Heart right ventricle (tissue), 16 donors: ENCODE data around the gene KRT85. TPM values are rescaled to one million over a fixed set of nuclear protein-coding genes. Genes with fewer than 3 reads are reported as not detected.

Source experiments
- ATAC-seq, 8 donors: fragments of 200-7000 bp; cut with Tn5 transposase; one replicate each; pipeline ENCODE4 v1.9.1; 2020; ENCODE audit warnings: mild to moderate bottlenecking in 8 of 8, moderate library complexity in 8 of 8, moderate number of reproducible peaks in 1 of 8
- DNase-seq, 2 donors: peaks; one replicate each; pipeline ENCODE4 v3.0.0-alpha.2; 2020
- H3K27ac ChIP-seq, 10 donors: fragments of 200-600 bp; sonication (generic) in 2 of 10; one replicate each; pipeline versions ENCODE4 v1.5.0 to v1.8.0; 2020 to 2022; ENCODE audit warnings: mild to moderate bottlenecking in 3 of 10
- H3K27me3 ChIP-seq, 7 donors: fragments of 200-600 bp; one replicate each; pipeline ENCODE4 v1.8.0; 2021 to 2022; ENCODE audit warnings: mild to moderate bottlenecking in 2 of 7
- H3K36me3 ChIP-seq, 9 donors: fragments of 200-600 bp; sonication (generic) in 1 of 9; one replicate each; pipeline versions ENCODE4 v1.5.0 to v1.8.0; 2020 to 2022; ENCODE audit warnings: mild to moderate bottlenecking in 2 of 9
- H3K4me1 ChIP-seq, 9 donors: fragments of 200-600 bp; sonication (generic) in 1 of 9; one replicate each; pipeline versions ENCODE4 v1.5.0 to v1.8.0; 2020 to 2022; ENCODE audit warnings: mild to moderate bottlenecking in 4 of 9
- H3K4me3 ChIP-seq, 10 donors: fragments of 200-600 bp; sonication (generic) in 2 of 10; one replicate each; pipeline versions ENCODE4 v1.5.0 to v1.8.0; 2020 to 2022; ENCODE audit warnings: mild to moderate bottlenecking in 7 of 10, moderate library complexity in 2 of 10
- H3K9me3 ChIP-seq, 11 donors: fragments of 200-600 bp in 10 of 11; sonication (generic) in 2 of 11; one replicate each; pipeline versions ENCODE4 v1.5.0 to v1.8.0; 2013 to 2022; ENCODE audit warnings: mild to moderate bottlenecking in 2 of 11, control low read depth in 1 of 11, moderate library complexity in 1 of 11
- CTCF ChIP-seq, 9 donors: fragments of 200-600 bp; sonication (generic) in 2 of 9; IDR thresholded peaks; one replicate each; pipeline versions ENCODE4 v1.5.0 to v1.8.0; 2021 to 2022; ENCODE audit warnings: antibody characterized with exemption in 9 of 9, mild to moderate bottlenecking in 5 of 9, moderate library complexity in 1 of 9
- WGBS, 2 donors: extraction: QIAGEN DNeasy Blood & Tissue Kit; methylation state at CpG; one replicate each; pipeline ENCODE4 v1.1.7; 2013; ENCODE audit warnings: inconsistent platforms in 1 of 2; 5-methylcytosine and 5-hydroxymethylcytosine counted together
- intact Hi-C, 10 donors: fragments of 100-400 bp; cut with DNase I; formaldehyde crosslinking; loops; one replicate each; pipeline versions ENCODE4 v1.11.1 to v1.14.2; 2022
- polyA plus RNA-seq, 2 donors: library from polyadenylated mRNA; stranded (reverse); fragments of 200-250 nt; gene quantifications; one replicate each; pipeline ENCODE4 v1.2.3, GENCODE V29; 2013
- total RNA-seq, 10 donors: library from RNA; stranded (reverse); fragmentation: NEBNext Ultra II Directional in 3 of 10; extraction: Animal tissue kit (Norgen Biotek cat#: 25700) in 3 of 10; gene quantifications; one replicate each; pipeline versions ENCODE4 v1.2.1 to v1.2.4, GENCODE V29; 2021 to 2023
- donor health status: Arrhythmogenic right ventricular cardiomyopathy.
- donor health status: ischemic (EF 13 %, LVEDD 7.1; RV severe dilation, severe dysfunction).
- donor health status: healthy with polysubstance abuse.
- donor health status: DM: no; HTN: yes; CAD: no.
- donor health status: DM: no; HTN: no; CAD: no.
- donor health status: ischemic (EF 25% LVEDD 6.9; RV normal size, moderate dysfunction).
- donor health status: ischemic (EF 25% LVEDD 5.7; RV mildly dilated, moderate dysfunction).
- donor health status: healthy.
- donor health status: DM: yes; HTN: yes; CAD: no.
- donor health status: Ischemic cardiomyopathy.
- donor health status: ischemic (EF 35%, LVEDD 5.7; RV mildly dilated, moderate dysfunction).
- donor health status: nonischemic (EF 11% LVEDD 7.7; RV severe dilation, severe dysfunction).
- donor health status: DM: yes; HTN: yes; CAD: no.
- donor health status: PGD.
- donor health status: ischemic (EF 29% LVEDD 5.4; RV normal size, mild dysfunction).
- donor health status: nonischemic (EF 23%, LVEDD 6.1; RV moderate dilation, normal function).

Gene KRT85
- total and polyA plus RNA-seq, 12 donors: not detected

- Histone ChIP-seq H3K27ac (no peak overlapping the region), H3K36me3 (no peaks in the 10 kb centered on the region), H3K4me3 (no peak overlapping the region), H3K9me3 (peaks cover 0 to 7% (median 0%) of the 10 kb centered on the region in 11 donors), H3K27me3 (peaks cover 0 to 23% (median 7%) of the 10 kb centered on the region in 7 donors), H3K4me1 (no peaks in the 10 kb centered on the region)
- 68 to 70% methylated on average over 19 of the region's 19 CpGs for WGBS, 2 donors
- intact Hi-C loops: loop anchor here in 6 of 10 donors (5.0 to 10.0 kb wide), 6 partner anchors 127 to 607 kb away; no protein-coding TSS in a partner anchor
- DNase-seq (no peak), ATAC-seq (peak in 1 of 8 donors; percentile 43)
- no peak for TF ChIP-seq CTCF (IDR thresholded peaks at IDR 0.05)
Observed at GRCh38 chr12:52378091-52378490, 10.8 kb upstream of the KRT85 start.

GRCh38 chr12:52377266-52377665 is 10.0 kb upstream of the KRT85 start:
- 83 to 91% methylated on average over 8 of the region's 8 CpGs for WGBS, 2 donors

GRCh38 chr12:52372216-52373154 is 5.2 kb upstream of the KRT85 start:
- DNase-seq (peak; percentile 75 to 81), ATAC-seq (peak; percentile 77 to 89 (median 84))
- Histone ChIP-seq H3K4me1 (no peaks in the 10 kb centered on the region), H3K4me3 (no peak overlapping the region), H3K36me3 (no peaks in the 10 kb centered on the region), H3K27ac (peak overlapping the region in 1 of 10 donors; percentile 28), H3K9me3 (peaks cover 0 to 7% (median 0%) of the 10 kb centered on the region in 11 donors), H3K27me3 (peaks cover 0 to 28% (median 12%) of the 10 kb centered on the region in 7 donors)
- peak; percentile 47 to 84 (median 75) for TF ChIP-seq CTCF (IDR thresholded peaks at IDR 0.05)
- 37 to 39% methylated on average over 10 of the region's 10 CpGs for WGBS, 2 donors
- intact Hi-C loops: loop anchor here (2.0 to 10.0 kb wide), 14 partner anchors 132 to 612 kb away; no protein-coding TSS in a partner anchor

More at GRCh38 chr12:52377266-52377665, 10.0 kb upstream of the KRT85 start:
- ATAC-seq (no peak), DNase-seq (no peak)
- Histone ChIP-seq H3K27ac (no peak overlapping the region), H3K9me3 (peaks cover 0 to 7% (median 0%) of the 10 kb centered on the region in 11 donors), H3K4me3 (no peak overlapping the region), H3K36me3 (no peaks in the 10 kb centered on the region), H3K4me1 (no peaks in the 10 kb centered on the region), H3K27me3 (peaks cover 0 to 17% (median 7%) of the 10 kb centered on the region in 7 donors)
- no peak for TF ChIP-seq CTCF (IDR thresholded peaks at IDR 0.05)
- intact Hi-C loops: loop anchor here in 6 of 10 donors (5.0 to 10.0 kb wide), 6 partner anchors 128 to 608 kb away; no protein-coding TSS in a partner anchor

GRCh38 chr12:52371716-52372115 is 4.4 kb upstream of the KRT85 start:
- intact Hi-C loops: loop anchor here (2.0 to 10.0 kb wide), 14 partner anchors 133 to 613 kb away; no protein-coding TSS in a partner anchor
- peaks cover 0 to 28% (median 9%) of the 10 kb centered on the region in 7 donors for H3K27me3 ChIP-seq
- ATAC-seq (peak in 1 of 8 donors; percentile 9), DNase-seq (no peak)
- peaks cover 0 to 7% (median 0%) of the 10 kb centered on the region in 11 donors for H3K9me3 ChIP-seq
- H3K27ac ChIP-seq: peak overlapping the region in 3 of 10 donors; percentile 12 to 28 (median 28)
- 71 to 86% methylated on average over 3 of the region's 3 CpGs for WGBS, 2 donors
- no peaks in the 10 kb centered on the region for H3K36me3 ChIP-seq
- no peak for TF ChIP-seq CTCF (IDR thresholded peaks at IDR 0.05)
- H3K4me3 ChIP-seq: no peak overlapping the region
- no peaks in the 10 kb centered on the region for H3K4me1 ChIP-seq
